ENCODE results near the gene CDCP1.

- TF ChIP-seq POLR2A (IDR thresholded peaks at IDR 0.05) (no peak), CTCF (IDR thresholded peaks at IDR 0.05) (no peak)
Observed at GRCh38 chr3:45033791-45034190, 112.4 kb downstream of the CDCP1 start.
